Measurements from ENCODE around the gene SCAF4. TPM values are rescaled to one million over a fixed set of nuclear protein-coding genes. Genes with fewer than 3 reads are reported as not detected.

Gene SCAF4
- total and polyA plus RNA-seq, 2 of the 8 experiments (the other 6 are each of a cell fraction or from before 2014, with no cell fraction given) = 28.9 to 55.1 TPM

DNA sequence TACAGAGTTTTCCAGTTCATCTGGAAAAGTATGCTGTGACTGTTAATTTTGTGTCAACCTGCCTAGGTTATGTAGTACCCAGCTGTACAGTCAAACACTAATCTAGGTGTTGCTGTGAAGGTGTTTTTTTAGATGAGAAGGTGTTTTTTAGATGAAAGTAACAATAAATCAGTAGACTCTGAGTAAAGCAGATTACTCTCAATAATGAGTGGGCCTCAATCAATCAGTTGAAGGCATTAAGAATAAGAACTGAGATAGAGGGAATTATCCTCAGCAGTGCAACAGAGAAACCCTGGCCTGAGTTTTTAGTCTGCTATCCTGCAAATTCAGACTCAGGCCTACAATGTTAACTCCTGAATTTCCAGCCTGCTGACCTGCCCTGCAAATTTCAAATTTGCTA lies 33.5 kb downstream of the SCAF4 start:
- DNase-seq (ENCODE audit: low read depth in 1 of 2, low spot score in 2 of 2) (no peak), FAIRE-seq (no peak)
- H3K9me3 ChIP-seq (ENCODE audit: insufficient read depth in 2 of 2, low read depth in 1 of 2, low read length in 1 of 2) = no peaks in the 10 kb centered on the region
- no peak overlapping the region for H2AK5ac ChIP-seq (ENCODE audit: low read depth, low read length)
- no peaks in the 10 kb centered on the region for H3K23me2 ChIP-seq (ENCODE audit: low read depth, low read length)
- no peak overlapping the region for H3K4me3 ChIP-seq (ENCODE audit: extremely low read depth in 1 of 4, insufficient read depth in 2 of 4, low read depth in 3 of 4, low read length in 4 of 4)
- ChIA-PET POLR2A (ENCODE audit: partially characterized antibody) (interaction anchor here (1.0 kb wide), 1 partner anchor 12 kb away, joined by 3 read pairs; no protein-coding TSS in a partner anchor), CTCF (ENCODE audit: partially characterized antibody) (no interaction called here)
- no peak overlapping the region for H3K4me2 ChIP-seq (ENCODE audit: insufficient read depth in 1 of 2, low read depth in 2 of 2, low read length in 2 of 2)
- H3K4me1 ChIP-seq (replicated peaks in 1 of 4; ENCODE audit: control insufficient read depth in 3 of 4, insufficient read depth in 4 of 4, low read length in 3 of 4) = no peaks in the 10 kb centered on the region
- H3K18ac ChIP-seq (ENCODE audit: extremely low read depth, low read length) = no peak overlapping the region
- H2BK12ac ChIP-seq (ENCODE audit: low read depth, low read length) = no peak overlapping the region
- peaks cover 2 to 4% of the 10 kb centered on the region in 2 experiments for H4K20me1 ChIP-seq (replicated peaks in 1 of 2; ENCODE audit: control insufficient read depth in 1 of 2, insufficient read depth in 2 of 2, low read length in 2 of 2)
- no peak overlapping the region for H4K91ac ChIP-seq (replicated peaks; ENCODE audit: insufficient read length, low read length)
- H4K8ac ChIP-seq (ENCODE audit: extremely low read depth, insufficient read depth, low read length) = no peak overlapping the region
- no peak overlapping the region for H3K9ac ChIP-seq (replicated peaks in 1 of 4; ENCODE audit: extremely low read depth in 1 of 4, low read depth in 3 of 4, low read length in 3 of 4)
- no peak overlapping the region for H2BK120ac ChIP-seq (replicated peaks; ENCODE audit: low read depth, low read length)
- peaks cover 24 to 95% (median 62%) of the 10 kb centered on the region in 4 experiments for H3K36me3 ChIP-seq (ENCODE audit: control insufficient read depth in 2 of 4, insufficient read depth in 4 of 4, low read length in 3 of 4)
- no peak for TF ChIP-seq POLR2A (IDR thresholded peaks at IDR 0.05; ENCODE audit: control extremely low read depth in 1 of 2, low read depth in 2 of 2, low read length in 2 of 2)
- TF ChIP-seq SIRT6 (IDR thresholded peaks at IDR 0.05; ENCODE audit: low read length) = no peak
- TF ChIP-seq GTF2F1 (IDR thresholded peaks at IDR 0.05; ENCODE audit: borderline replicate concordance, low read depth, low read length) = no peak
- no peak for TF ChIP-seq YY1 (IDR thresholded peaks at IDR 0.05; ENCODE audit: low read depth, low read length)
- no peak for TF ChIP-seq SIN3A (conservative IDR thresholded peaks at IDR 0.05 in 1 of 2, IDR thresholded peaks at IDR 0.05 in 1 of 2; ENCODE audit: low read depth in 1 of 2, low read length in 2 of 2)
- TF ChIP-seq BCL11A (IDR thresholded peaks at IDR 0.05; ENCODE audit: low read depth in 2 of 2, low read length in 2 of 2) = no peak
- TF ChIP-seq, protein P1, sequence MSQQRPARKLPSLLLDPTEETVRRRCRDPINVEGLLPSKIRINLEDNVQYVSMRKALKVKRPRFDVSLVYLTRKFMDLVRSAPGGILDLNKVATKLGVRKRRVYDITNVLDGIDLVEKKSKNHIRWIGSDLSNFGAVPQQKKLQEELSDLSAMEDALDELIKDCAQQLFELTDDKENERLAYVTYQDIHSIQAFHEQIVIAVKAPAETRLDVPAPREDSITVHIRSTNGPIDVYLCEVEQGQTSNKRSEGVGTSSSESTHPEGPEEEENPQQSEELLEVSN (IDR thresholded peaks at IDR 0.05) = no peak
- no peak for TF ChIP-seq NRF1 (IDR thresholded peaks at IDR 0.05; ENCODE audit: low read depth, low read length)
- H4K5ac ChIP-seq (ENCODE audit: insufficient read length, low read depth, low read length) = no peak overlapping the region
- peaks cover 0 to 24% of the 10 kb centered on the region in 2 experiments; a peak in 1 of 4 replicates for H3K79me2 ChIP-seq (ENCODE audit: control insufficient read depth in 1 of 2, insufficient read depth in 2 of 2, low read length in 2 of 2)
- H2BK5ac ChIP-seq (ENCODE audit: low read depth, low read length) = no peak overlapping the region
- H3K14ac ChIP-seq (ENCODE audit: insufficient read length) = no peak overlapping the region
- H3K23ac ChIP-seq (ENCODE audit: insufficient read length) = no peak overlapping the region
- no peak overlapping the region for H3K27ac ChIP-seq (ENCODE audit: low read depth, low read length)
- no peak overlapping the region for H2BK20ac ChIP-seq (ENCODE audit: low read length)
- no peak overlapping the region for H2BK15ac ChIP-seq (ENCODE audit: low read length)
- H3K79me1 ChIP-seq (ENCODE audit: low read depth, low read length) = no peaks in the 10 kb centered on the region
- no peak overlapping the region for H3K4ac ChIP-seq (replicated peaks; ENCODE audit: insufficient read length, low read depth, low read length)
- peaks cover 0 to 1% (median 0%) of the 10 kb centered on the region in 4 experiments; a peak in 1 of 7 replicates for H3K27me3 ChIP-seq (replicated peaks in 1 of 4; ENCODE audit: control insufficient read depth in 3 of 4, extremely low read depth in 1 of 4, insufficient read depth in 3 of 4, low read length in 3 of 4)
- no peak overlapping the region for H2AFZ ChIP-seq (ENCODE audit: low read length)
- no peak overlapping the region for H3K56ac ChIP-seq (replicated peaks; ENCODE audit: insufficient read length, low read depth, low read length)
